ENCODE data around the gene GOLGA8B. TPM values are rescaled to one million over a fixed set of nuclear protein-coding genes. Genes with fewer than 3 reads are reported as not detected.

Gene GOLGA8B
- total RNA-seq = 13.1 and 16.8 TPM in 2 replicates

GRCh38 chr15:34583399-34584329 lies at the start of gene GOLGA8B:
TSS of gene GOLGA8B (minus strand) at chr15:34583651. CDS start at chr15:34535912, 47,739 bp downstream.

Other genes with a start within 250 kb of the GOLGA8B start
- 5.7 and 6.4 TPM in 2 replicates for gene SLC12A6, start 245.9 kb downstream of the GOLGA8B start, total RNA-seq
- 300 and 304 TPM in 2 replicates for gene NOP10, start 240.5 kb downstream of the GOLGA8B start, total RNA-seq
- gene NUTM1, start 240.3 kb downstream of the GOLGA8B start, total RNA-seq = not detected in 2 replicates
- 10.8 and 12.6 TPM in 2 replicates for gene LPCAT4, start 216.5 kb downstream of the GOLGA8B start, total RNA-seq
- gene GOLGA8A, start 145.8 kb downstream of the GOLGA8B start, total RNA-seq = 4.7 and 5.4 TPM in 2 replicates
- gene GJD2, start 171.3 kb upstream of the GOLGA8B start, total RNA-seq = not detected in 2 replicates
- not detected in 2 replicates for gene ACTC1, start 211.9 kb upstream of the GOLGA8B start, total RNA-seq

Measured in bronchus fibroblast of lung (primary cell).